ENCODE measurements around the gene EHD1. TPM values are rescaled to one million over a fixed set of nuclear protein-coding genes. Genes with fewer than 3 reads are reported as not detected.
"Not testable (repeated sequence)": the region's sequence is repeated elsewhere in the genome, so short reads cannot be mapped to it uniquely, and the experiment has no call there.

EHD1 gene
- total RNA-seq, 1 donor from 2014 or later = 86.8 TPM

- no peak for TF ChIP-seq CTCF (IDR thresholded peaks at IDR 0.05; ENCODE audit: unreplicated experiment)
- Mint-ChIP-seq H3K27me3 (ENCODE audit: low read depth) (no peaks in the 10 kb centered on the region), H3K4me3 (no peak overlapping the region), H3K36me3 (peaks cover 22% of the 10 kb centered on the region), H3K9me3 (no peaks in the 10 kb centered on the region), H3K27ac (no peak overlapping the region), H3K4me1 (no peaks in the 10 kb centered on the region)
- no peak for DNase-seq (ENCODE audit: low spot score in 2 of 2, unreplicated experiment in 2 of 2)
These were observed 51.6 kb downstream of the EHD1 start for GRCh38 chr11:64826578-64827450.

DNA sequence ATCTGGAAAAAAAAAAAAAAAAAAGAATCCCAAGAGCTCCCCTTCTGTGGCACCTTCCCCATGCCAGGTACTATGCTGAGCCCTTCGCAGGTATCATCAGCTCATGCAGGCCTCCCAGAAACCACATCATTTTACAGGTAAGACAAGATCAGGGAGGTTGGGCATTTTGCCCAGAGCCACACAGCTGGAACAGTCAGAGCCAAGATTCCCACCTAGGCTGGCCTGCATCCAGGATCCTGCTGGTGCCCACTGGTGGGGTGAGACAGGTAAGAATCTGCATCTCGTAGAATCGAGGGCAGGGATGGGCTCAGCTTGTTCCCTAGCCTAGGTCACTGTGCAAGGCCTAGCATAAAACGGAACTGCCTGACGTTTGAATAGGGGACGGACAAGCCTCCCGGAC, 52.4 kb downstream of the EHD1 start:
- H3K4me1 Mint-ChIP-seq = no peaks in the 10 kb centered on the region
- TF ChIP-seq CTCF (IDR thresholded peaks at IDR 0.05; ENCODE audit: unreplicated experiment) = no peak
- peaks cover 22% of the 10 kb centered on the region for H3K36me3 Mint-ChIP-seq
- H3K4me3 Mint-ChIP-seq = no peak overlapping the region
- no peak for DNase-seq (ENCODE audit: low spot score in 2 of 2, unreplicated experiment in 2 of 2)
- no peak overlapping the region for H3K27ac Mint-ChIP-seq
- no peaks in the 10 kb centered on the region for H3K27me3 Mint-ChIP-seq (ENCODE audit: low read depth)
- no peaks in the 10 kb centered on the region for H3K9me3 Mint-ChIP-seq

- no peaks in the 10 kb centered on the region for H3K4me1 Mint-ChIP-seq
- H3K27ac Mint-ChIP-seq = no peak overlapping the region
These were observed 54.8 kb downstream of the EHD1 start for GRCh38 chr11:64823568-64824119.

DNA sequence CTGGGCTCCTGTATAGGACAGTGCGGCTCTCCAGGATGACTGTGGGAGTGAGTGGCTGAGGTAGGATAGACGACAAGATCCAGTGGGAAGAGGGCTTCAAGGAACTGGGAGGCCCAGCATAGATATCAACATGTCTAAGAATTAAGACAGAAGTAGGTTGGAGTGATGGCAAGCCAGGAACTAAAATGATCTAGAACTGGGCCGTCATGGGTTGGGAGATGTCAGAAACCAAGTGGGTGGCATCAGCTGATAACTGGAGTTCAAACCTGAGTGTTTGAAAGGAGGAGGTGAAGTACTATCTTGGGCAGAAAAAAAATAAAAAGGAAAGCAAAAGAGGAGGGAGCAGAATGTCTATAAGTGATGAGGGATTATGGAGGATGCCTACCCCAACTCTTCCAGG, 60.9 kb downstream of the EHD1 start:
- TF ChIP-seq CTCF (IDR thresholded peaks at IDR 0.05; ENCODE audit: unreplicated experiment) = no peak
- no peak for DNase-seq (ENCODE audit: low spot score in 2 of 2, unreplicated experiment in 2 of 2)
- no peaks in the 10 kb centered on the region for H3K4me1 Mint-ChIP-seq
- H3K4me3 Mint-ChIP-seq = no peak overlapping the region
- H3K36me3 Mint-ChIP-seq = no peaks in the 10 kb centered on the region
- no peaks in the 10 kb centered on the region for H3K9me3 Mint-ChIP-seq
- no peaks in the 10 kb centered on the region for H3K27me3 Mint-ChIP-seq (ENCODE audit: low read depth)
- H3K27ac Mint-ChIP-seq = no peak overlapping the region

More at GRCh38 chr11:64823568-64824119, 54.8 kb downstream of the EHD1 start:
- no peak for TF ChIP-seq CTCF (IDR thresholded peaks at IDR 0.05; ENCODE audit: unreplicated experiment)
- H3K4me3 Mint-ChIP-seq = no peak overlapping the region
- no peak for DNase-seq (ENCODE audit: low spot score in 2 of 2, unreplicated experiment in 2 of 2)
- no peaks in the 10 kb centered on the region for H3K9me3 Mint-ChIP-seq
- peaks cover 22% of the 10 kb centered on the region for H3K36me3 Mint-ChIP-seq
- H3K27me3 Mint-ChIP-seq (ENCODE audit: low read depth) = no peaks in the 10 kb centered on the region

GRCh38 chr11:64815433-64815832, 63.0 kb downstream of the EHD1 start:
- not testable (repeated sequence) for H3K27me3 Mint-ChIP-seq (ENCODE audit: low read depth); H3K9me3 Mint-ChIP-seq; H3K27ac Mint-ChIP-seq; H3K4me1 Mint-ChIP-seq; DNase-seq (ENCODE audit: low spot score in 2 of 2, unreplicated experiment in 2 of 2); H3K36me3 Mint-ChIP-seq; H3K4me3 Mint-ChIP-seq

DNA sequence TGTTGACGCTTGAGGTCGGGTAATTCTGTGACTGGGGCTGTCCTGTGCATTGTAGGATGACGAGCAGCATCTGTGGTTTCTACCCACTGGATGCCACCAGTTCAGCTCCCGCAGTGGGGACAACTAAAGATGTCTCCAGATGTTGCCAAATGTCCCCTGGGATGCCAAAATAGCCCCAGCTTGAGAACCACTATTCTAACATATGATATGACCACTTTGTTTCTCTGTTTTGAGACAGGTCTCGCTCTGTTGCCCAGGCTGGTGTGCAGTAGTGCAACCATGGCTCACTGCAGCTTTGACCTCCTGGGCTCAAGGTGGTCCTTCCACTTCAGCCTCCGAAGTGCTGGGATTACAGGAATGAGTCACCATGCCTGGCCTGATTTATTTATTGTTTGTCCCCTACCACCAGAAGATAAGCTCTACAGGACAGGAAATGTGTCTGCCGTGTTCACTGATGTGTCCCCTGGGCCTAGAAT, 63.7 kb downstream of the EHD1 start:
- no peak for DNase-seq (ENCODE audit: low spot score in 2 of 2, unreplicated experiment in 2 of 2)
- Mint-ChIP-seq H3K9me3 (no peaks in the 10 kb centered on the region), H3K27me3 (ENCODE audit: low read depth) (no peaks in the 10 kb centered on the region), H3K27ac (no peak overlapping the region), H3K36me3 (no peaks in the 10 kb centered on the region), H3K4me1 (peaks cover 3% of the 10 kb centered on the region), H3K4me3 (no peak overlapping the region)
- TF ChIP-seq CTCF (IDR thresholded peaks at IDR 0.05; ENCODE audit: unreplicated experiment) = no peak

All from mesothelial cell of epicardium (in vitro differentiated cells).